AG09319 (cell line): ENCODE data around the gene FRMPD1.

Experiments used
- DNase-seq: peaks from one replicate; pipeline ENCODE4 v3.0.0-alpha.2; 2010; ENCODE audit warnings: low read depth; ENCODE audit errors: extremely low read depth
- CTCF ChIP-seq: IDR thresholded peaks from 2 replicates; pipeline ENCODE4 v1.5.1; 2011; ENCODE audit warnings: low read depth, mild to moderate bottlenecking, inconsistent platforms, low read length, moderate library complexity

Gene FRMPD1

GRCh38 chr9:37667706-37668105 is 17.0 kb downstream of the FRMPD1 start:
- TF ChIP-seq CTCF, result no peak
- no peak for DNase-seq

DNA sequence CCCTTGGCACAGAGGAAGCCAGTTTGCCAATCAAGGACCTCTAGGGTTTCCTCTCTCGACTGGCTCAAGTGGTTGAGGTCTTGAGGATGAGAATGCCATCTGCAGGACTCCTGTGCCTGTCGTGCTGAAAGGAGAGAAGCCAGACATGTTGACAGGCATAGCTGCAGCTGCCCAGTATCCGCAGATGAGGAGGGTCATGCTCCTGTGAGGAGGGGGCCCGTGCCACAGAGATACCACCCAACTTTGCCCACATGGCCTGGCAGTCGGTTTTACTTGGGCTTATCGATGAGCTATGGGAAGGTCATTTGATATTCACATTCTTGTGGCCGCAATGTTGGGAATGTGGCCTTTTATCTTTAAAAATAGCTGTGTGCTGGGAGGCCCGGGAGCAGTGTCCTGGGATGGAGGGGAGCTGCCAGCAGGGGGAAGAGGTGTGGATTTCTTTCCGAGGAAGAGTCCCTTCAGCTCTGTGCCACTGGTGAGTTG is 17.4 kb downstream of the FRMPD1 start:
- no peak for TF ChIP-seq CTCF
- no peak for DNase-seq

GRCh38 chr9:37669232-37669631 is 18.5 kb downstream of the FRMPD1 start:
- DNase-seq, result no peak
- no peak for TF ChIP-seq CTCF

- DNase-seq, result no peak
- no peak for TF ChIP-seq CTCF
These were observed 24.9 kb downstream of the FRMPD1 start for GRCh38 chr9:37675661-37676060.

- DNase-seq, result no peak
- no peak for TF ChIP-seq CTCF
These were observed 25.7 kb downstream of the FRMPD1 start for GRCh38 chr9:37676411-37676830.

DNA sequence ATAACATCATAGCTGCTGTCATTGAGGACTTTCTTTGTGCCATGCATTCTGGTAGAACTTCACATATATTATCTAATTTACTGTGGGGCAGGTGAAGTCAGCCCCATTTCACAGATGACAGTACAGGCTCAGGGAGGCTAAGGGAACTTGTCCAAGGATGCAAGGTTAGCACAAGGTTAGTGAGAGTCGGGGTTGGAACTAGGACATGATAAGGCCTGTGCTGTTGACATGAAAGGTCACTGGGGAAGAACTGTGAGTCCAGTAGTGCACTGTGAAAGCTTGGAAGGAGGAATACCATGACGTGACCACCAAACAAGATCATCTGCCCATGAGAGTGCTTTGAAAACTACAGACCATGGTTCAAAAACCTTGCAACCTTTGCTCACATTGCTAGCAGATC is 26.7 kb downstream of the FRMPD1 start:
- no peak for TF ChIP-seq CTCF
- no peak for DNase-seq

DNA sequence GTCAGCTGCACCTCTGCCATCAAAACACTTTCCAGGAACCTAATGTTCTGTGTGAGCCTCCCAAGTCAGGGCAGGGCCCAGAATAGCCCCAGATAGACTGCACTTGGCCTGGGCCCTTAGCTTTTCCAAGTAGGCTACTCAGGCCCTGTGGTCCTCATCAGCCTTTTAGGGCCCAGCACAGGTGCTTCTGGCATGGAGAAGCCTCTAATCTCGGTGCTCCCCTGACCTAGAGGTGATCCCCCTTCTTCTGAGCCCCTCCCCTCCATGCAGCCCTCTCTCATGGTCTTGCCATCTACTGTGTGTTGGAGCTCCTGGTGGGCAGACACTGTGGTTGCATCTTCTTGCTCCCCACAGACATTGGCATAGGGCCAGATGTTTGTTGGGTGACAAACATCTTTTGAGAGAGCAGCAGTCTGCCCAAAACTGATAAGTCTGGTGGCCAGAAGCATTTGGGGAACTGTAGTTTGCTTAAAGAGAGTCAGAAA is 28.1 kb downstream of the FRMPD1 start:
- TF ChIP-seq CTCF, result no peak
- no peak for DNase-seq
